Measurements from ENCODE around the gene NKD1.
A peak's percentile ranks its signal among the peaks of the same experiment; 100 is the strongest.
"Not testable (repeated sequence)": the region's sequence is repeated elsewhere in the genome, so short reads cannot be mapped to it uniquely, and the experiment has no call there.

NKD1 gene

DNA sequence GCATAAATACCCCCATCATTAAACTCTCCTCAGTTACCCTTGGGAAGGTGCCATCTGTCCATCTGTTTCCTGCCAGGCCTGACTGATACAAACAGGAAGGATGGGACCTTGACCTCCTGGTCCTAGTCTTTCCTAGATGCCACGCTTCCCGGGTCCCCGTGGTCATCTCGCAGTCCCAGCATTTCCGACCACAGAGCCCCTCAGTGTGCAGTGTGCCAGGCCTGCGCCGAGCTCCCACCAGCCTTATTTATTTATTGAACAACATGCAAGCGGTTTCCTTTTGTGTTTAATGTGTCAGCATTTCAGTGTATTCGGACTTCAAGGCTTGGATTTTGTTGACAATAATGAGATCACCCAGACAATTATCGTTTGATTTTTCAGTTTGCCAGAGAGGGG, 45.6 kb upstream of the NKD1 start:
- no peak for DNase-seq (ENCODE audit: extremely low read depth, low read depth)
- TF ChIP-seq, protein P1, sequence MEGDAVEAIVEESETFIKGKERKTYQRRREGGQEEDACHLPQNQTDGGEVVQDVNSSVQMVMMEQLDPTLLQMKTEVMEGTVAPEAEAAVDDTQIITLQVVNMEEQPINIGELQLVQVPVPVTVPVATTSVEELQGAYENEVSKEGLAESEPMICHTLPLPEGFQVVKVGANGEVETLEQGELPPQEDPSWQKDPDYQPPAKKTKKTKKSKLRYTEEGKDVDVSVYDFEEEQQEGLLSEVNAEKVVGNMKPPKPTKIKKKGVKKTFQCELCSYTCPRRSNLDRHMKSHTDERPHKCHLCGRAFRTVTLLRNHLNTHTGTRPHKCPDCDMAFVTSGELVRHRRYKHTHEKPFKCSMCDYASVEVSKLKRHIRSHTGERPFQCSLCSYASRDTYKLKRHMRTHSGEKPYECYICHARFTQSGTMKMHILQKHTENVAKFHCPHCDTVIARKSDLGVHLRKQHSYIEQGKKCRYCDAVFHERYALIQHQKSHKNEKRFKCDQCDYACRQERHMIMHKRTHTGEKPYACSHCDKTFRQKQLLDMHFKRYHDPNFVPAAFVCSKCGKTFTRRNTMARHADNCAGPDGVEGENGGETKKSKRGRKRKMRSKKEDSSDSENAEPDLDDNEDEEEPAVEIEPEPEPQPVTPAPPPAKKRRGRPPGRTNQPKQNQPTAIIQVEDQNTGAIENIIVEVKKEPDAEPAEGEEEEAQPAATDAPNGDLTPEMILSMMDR (IDR thresholded peaks at IDR 0.05; ENCODE audit: low read depth, low read length): no peak

DNA sequence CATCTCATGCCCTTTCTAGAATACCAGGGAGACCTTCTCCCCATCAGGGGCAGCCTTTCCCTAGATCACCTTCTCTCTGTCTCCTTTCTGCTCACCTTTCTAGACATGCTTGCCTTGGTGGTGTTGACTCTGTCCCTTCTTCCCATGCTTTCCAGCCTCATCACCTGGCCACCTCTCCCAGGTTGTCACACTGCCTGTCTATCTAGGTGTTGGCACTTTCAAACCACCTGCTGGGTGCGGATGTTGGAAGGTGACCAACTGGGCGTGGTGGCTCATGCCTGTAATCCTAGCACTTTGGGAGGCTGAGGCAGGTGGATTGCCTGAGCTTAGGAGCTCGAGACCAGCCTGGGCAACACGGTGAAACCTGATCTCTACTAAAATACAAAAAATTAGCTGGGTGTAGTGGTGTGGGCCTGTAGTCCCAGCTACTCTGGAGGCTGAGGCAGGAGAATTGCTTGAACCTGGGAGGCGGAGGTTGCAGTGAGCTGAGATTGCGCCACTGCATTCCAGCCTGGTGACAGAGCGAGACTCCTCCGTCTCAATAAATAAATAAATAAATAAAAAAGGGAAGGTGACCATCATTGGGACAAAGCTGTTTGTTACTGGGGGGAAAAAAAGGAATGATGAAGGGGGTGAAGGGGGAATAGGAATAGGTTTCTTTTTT, 44.2 kb upstream of the NKD1 start:
- not testable (repeated sequence) for DNase-seq (ENCODE audit: extremely low read depth, low read depth)

DNA sequence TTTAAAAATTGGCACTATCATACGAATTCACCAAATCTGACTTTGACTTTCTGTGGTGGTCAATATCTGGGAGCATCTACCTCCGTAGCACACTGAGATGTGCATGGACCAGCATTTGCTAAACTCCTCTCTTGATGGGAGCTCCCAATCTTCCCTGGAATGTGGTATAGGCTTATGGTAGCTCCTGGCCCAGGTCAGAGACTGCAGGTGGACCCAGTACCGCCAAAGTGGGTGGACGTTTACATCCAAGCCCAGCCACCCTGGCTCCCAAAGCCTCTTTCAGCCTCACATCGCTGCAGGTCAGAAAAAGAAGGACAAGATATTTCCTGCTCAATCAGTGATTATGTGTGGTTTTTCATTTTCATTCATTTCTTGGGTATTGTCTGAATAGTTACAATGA, 43.1 kb upstream of the NKD1 start:
- TF ChIP-seq, protein P1 (IDR thresholded peaks at IDR 0.05; ENCODE audit: low read depth, low read length): no peak
- no peak for DNase-seq (ENCODE audit: extremely low read depth, low read depth)

DNA sequence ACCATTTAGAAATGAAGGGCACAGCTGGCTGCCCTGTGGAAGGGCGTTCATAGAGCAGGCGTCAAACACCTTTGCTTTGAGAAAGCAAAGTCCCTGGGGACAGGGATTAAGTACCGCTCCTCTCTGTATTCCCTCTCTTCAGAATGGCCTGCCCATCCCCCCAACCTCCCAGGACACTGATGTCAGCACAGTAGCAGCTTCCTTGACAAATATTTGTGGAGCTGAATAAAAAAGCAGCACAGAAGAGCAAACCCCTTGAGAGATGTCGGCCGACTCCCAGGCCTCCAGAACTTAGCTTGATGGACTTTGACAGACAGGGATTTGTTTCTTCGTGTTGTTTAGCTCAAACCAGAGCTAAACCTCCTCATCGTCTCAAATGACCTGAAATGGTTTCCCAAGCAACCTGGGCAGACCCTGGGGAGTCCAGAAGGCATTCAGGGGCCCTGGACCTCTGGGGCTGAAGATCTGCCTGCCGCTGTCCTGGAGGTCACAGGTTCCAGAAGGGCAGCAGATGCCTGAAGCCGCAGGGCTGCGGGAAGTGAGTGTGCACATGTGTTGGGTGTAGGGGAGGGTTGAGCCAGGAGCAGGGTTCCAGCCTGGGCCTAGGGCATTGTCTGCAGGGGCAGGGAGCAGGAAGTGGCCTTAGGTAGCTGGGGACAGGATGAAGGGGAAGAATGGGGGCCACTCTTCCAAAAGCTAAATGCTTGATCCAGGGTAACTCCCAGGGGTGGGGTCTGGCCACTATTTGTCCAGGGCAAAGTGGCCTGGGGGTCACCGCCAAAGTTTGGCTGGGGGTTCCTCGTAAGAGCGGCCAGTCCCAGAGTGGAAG, 42.3 kb upstream of the NKD1 start:
- TF ChIP-seq, protein P1 (IDR thresholded peaks at IDR 0.05; ENCODE audit: low read depth, low read length): no peak
- DNase-seq (ENCODE audit: extremely low read depth, low read depth): no peak

DNA sequence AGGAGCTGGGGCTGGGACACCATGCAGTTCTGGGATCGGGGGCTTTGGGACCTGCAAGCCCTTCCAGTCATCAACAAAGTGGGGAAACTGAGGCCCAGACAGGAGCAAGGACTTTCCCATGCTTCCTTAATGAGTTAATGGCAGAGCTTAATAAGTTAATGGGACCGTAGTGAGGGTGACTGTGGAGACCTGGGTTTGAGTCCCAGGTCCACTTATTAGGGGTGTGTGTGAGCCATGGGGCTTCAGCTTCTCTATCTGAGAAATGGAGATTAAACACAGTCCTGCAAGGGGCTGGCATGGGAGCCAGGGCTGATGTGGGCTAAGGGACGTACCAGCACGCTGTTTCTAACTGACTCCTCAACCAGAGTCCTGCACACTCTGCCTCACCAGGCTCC, 41.7 kb upstream of the NKD1 start:
- DNase-seq (ENCODE audit: extremely low read depth, low read depth): no peak
- TF ChIP-seq, protein P1 (IDR thresholded peaks at IDR 0.05; ENCODE audit: low read depth, low read length): no peak

DNA sequence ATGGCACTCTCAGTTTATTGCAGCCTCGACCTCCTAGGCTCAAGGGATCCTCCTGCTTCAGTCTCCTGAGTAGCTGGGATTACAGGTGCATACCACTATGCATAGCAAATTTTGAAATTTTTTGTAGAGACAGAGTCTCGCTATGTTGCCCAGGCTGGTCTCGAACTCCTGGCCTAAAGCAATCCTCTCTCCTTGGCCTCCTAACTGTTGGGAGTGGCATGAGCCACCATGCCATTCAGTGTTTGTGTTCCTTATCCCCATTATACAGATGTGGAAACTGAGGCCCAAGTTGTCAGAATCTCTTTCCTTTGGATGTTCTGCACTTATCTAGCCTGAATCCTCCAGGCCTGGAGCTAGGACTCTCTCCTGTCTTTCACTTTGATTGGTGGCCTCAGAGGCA, 40.8 kb upstream of the NKD1 start:
- DNase-seq (ENCODE audit: extremely low read depth, low read depth): no peak
- TF ChIP-seq, protein P1 (IDR thresholded peaks at IDR 0.05; ENCODE audit: low read depth, low read length): no peak

DNA sequence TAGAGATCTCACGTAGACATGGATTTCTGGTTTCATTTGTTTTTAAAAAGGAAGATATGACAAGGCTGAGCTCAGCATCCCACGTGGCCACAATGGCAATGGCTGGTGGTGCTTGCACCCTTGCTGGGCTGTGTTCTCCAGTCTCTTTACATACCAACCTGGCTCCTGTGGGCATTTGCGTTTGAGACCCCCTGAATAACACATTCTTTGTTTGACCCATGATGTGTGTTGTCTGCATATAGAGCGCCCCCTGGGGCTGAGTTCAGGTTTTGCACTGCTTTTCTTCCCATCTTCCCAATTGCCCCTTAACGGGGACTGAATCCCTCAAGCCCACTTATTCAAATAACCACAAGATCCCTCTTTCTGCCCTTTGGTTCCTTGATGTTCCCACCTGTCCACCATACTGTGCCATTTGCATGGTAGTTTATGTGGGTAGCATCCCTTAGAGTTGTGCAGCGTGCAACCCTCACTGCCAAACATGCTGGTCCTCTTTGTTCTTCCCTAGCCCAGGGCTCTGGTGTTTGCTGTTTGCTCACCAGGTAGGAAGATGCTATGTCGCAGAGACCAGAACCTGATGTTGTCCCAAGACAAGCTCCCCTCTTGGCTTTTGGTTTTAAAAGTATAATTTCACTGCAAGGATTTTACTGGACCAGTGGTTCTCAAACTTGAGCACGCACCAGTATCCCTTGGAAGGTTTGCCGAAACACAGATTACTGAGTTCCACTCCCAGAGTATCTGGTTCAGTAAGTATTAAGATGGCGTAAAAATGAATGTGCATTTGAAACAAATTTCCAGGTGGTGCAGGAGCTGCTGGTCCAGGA, 38.5 kb upstream of the NKD1 start:
- DNase-seq (ENCODE audit: extremely low read depth, low read depth): no peak

More for the DNA sequence above, 38.5 kb upstream of the NKD1 start:
- TF ChIP-seq, protein P1 (IDR thresholded peaks at IDR 0.05; ENCODE audit: low read depth, low read length): peak; percentile 69
